OCI-LY3 (cell line): Measurements from ENCODE around the gene TRABD2A.

Experiments used
- CTCF ChIP-seq: fragments of 200-600, 300-600 bp; sonication (generic); IDR thresholded peaks from 2 replicates; pipeline ENCODE4 v1.5.1; 2014; ENCODE audit warnings: antibody characterized with exemption, low read length, low read depth
- EZH2phosphoT487 ChIP-seq: fragments of 200-600 bp; shearing (Covaris generic); IDR thresholded peaks from 2 replicates; pipeline ENCODE4 v1.6.1; 2018; ENCODE audit warnings: antibody characterized with exemption, mixed run types, low read depth

- no peak for TF ChIP-seq EZH2phosphoT487
- TF ChIP-seq CTCF = no peak
Observed at GRCh38 chr2:84839851-84840250, 41.0 kb downstream of the TRABD2A start.
